PFSK-1 (cell line): ENCODE measurements around the gene RTN4RL1.

ENCODE experiments used
- FOXP2 ChIP-seq: optimal IDR thresholded peaks from 2 replicates; pipeline ENCODE3; 2011; ENCODE audit warnings: borderline replicate concordance, control low read depth, inconsistent platforms; ENCODE audit not compliant: insufficient read depth; ENCODE audit errors: extremely low read length, extremely low read depth
- POLR2AphosphoS5 ChIP-seq: IDR thresholded peaks from 2 replicates; pipeline ENCODE4 v1.6.1; 2012; ENCODE audit warnings: low read depth, mild to moderate bottlenecking, control low read depth, low read length, moderate library complexity
- REST ChIP-seq, 2 experiments: IDR thresholded peaks; 2 replicates each; pipeline versions ENCODE4 v1.6.1 to v1.8.0; 2011 to 2012; ENCODE audit warnings: low read depth in 2 of 2, low read length in 2 of 2, control low read depth in 1 of 2, inconsistent platforms in 1 of 2, mild to moderate bottlenecking in 1 of 2, moderate library complexity in 1 of 2; ENCODE audit not compliant: insufficient read depth in 1 of 2
- SIN3A ChIP-seq: IDR thresholded peaks from 2 replicates; pipeline ENCODE4 v1.6.1; 2012; ENCODE audit warnings: mild to moderate bottlenecking, low read length, moderate library complexity, borderline replicate concordance; ENCODE audit not compliant: insufficient read depth
- TAF1 ChIP-seq: IDR thresholded peaks from 2 replicates; pipeline ENCODE4 v1.6.1; 2012; ENCODE audit warnings: low read length, control low read depth, borderline replicate concordance; ENCODE audit not compliant: insufficient read depth

The RTN4RL1 gene

DNA sequence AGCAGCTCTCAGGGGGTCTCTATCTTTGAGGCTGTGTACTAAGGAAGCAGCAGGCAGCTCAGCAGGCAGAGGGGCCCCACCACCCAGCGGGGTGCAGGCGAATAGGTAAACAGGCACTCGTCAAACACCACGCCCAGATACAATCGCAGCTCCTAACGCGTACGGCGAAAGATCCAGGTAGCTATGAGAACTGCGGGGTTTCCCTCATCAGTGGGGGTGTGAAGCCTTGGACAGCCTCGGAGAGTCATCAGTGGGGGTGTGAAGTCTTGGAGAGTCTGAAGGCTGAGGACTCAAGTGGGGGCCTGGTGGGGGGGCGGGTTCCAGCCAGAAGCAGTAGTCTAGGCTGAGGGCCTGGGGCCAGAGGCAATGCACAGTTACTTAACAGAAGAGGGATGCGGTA, 69.0 kb downstream of the RTN4RL1 start:
- TF ChIP-seq SIN3A (no peak), FOXP2 (no peak), TAF1 (no peak), POLR2AphosphoS5 (no peak), REST (IDR thresholded peaks at IDR 0.05; ENCODE audit: insufficient read depth in 1 of 2, low read depth in 2 of 2, low read length in 2 of 2) (no peak)

DNA sequence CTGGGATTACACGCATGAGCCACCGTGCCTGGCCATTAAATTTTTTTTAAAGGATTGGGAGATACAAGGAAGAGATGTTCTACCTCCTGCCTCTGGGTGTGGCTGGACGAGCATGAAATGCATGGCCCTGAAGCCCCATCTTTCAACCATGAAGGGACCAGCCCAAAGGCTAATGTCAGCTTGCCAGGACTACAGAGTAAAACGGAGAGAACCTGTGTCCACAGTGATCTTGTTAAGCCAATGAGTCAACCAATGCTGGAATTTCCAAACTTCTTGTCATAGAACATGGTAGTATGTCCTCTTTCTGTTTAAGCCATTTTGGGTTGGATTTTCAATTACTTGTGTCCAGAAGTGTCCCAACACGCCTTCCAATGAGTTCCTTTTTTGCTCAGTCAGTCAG, 71.3 kb downstream of the RTN4RL1 start:
- TF ChIP-seq SIN3A (no peak), REST (IDR thresholded peaks at IDR 0.05; ENCODE audit: insufficient read depth in 1 of 2, low read depth in 2 of 2, low read length in 2 of 2) (no peak), FOXP2 (no peak), TAF1 (no peak)

- no peak for TF ChIP-seq REST (IDR thresholded peaks at IDR 0.05; ENCODE audit: insufficient read depth in 1 of 2, low read depth in 2 of 2, low read length in 2 of 2)
- no peak for TF ChIP-seq TAF1
- no peak for TF ChIP-seq SIN3A
- no peak for TF ChIP-seq POLR2AphosphoS5
- TF ChIP-seq FOXP2, result no peak
These were observed 73.2 kb downstream of the RTN4RL1 start for GRCh38 chr17:1951920-1952319.

DNA sequence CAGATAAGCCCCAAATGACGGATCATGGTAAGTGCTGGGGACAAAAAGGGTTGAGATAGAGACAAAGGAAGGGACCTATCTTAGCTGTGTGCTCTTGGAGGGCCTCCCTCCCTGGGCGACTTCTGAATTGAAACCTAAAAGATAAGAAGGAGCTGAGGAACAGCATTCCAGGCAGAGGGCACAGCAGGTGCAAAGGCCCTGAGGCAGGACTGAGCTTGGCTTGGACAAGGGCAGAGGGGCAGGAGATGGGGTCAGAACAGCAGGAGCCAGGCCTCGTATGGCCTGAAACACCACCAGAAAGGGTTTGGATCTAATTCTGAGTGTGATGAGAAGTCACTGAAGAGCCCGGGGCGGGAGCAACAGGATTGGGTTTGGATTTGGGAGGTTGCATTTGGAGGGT, 75.4 kb downstream of the RTN4RL1 start:
- TF ChIP-seq SIN3A (no peak), TAF1 (no peak), REST (IDR thresholded peaks at IDR 0.05; ENCODE audit: insufficient read depth in 1 of 2, low read depth in 2 of 2, low read length in 2 of 2) (no peak), POLR2AphosphoS5 (no peak), FOXP2 (no peak)

GRCh38 chr17:1948517-1948825, 76.7 kb downstream of the RTN4RL1 start:
- TF ChIP-seq POLR2AphosphoS5, result no peak
- TF ChIP-seq REST (IDR thresholded peaks at IDR 0.05; ENCODE audit: insufficient read depth in 1 of 2, low read depth in 2 of 2, low read length in 2 of 2), result no peak
- TF ChIP-seq SIN3A, result no peak
- TF ChIP-seq FOXP2, result no peak
- TF ChIP-seq TAF1, result no peak
